Measurements from ENCODE around the gene IL22RA2. TPM values are rescaled to one million over a fixed set of nuclear protein-coding genes. Genes with fewer than 3 reads are reported as not detected.
A peak's percentile ranks its signal among the peaks of the same experiment; 100 is the strongest.

The IL22RA2 gene
- total and polyA plus RNA-seq, 2 experiments from 2014 or later = not detected

- no peaks in the 10 kb centered on the region for H3K9me3 ChIP-seq (ENCODE audit: low read depth)
- no peak for DNase-seq (ENCODE audit: low read depth in 1 of 2, low spot score in 1 of 2)
- TF ChIP-seq, protein P1, sequence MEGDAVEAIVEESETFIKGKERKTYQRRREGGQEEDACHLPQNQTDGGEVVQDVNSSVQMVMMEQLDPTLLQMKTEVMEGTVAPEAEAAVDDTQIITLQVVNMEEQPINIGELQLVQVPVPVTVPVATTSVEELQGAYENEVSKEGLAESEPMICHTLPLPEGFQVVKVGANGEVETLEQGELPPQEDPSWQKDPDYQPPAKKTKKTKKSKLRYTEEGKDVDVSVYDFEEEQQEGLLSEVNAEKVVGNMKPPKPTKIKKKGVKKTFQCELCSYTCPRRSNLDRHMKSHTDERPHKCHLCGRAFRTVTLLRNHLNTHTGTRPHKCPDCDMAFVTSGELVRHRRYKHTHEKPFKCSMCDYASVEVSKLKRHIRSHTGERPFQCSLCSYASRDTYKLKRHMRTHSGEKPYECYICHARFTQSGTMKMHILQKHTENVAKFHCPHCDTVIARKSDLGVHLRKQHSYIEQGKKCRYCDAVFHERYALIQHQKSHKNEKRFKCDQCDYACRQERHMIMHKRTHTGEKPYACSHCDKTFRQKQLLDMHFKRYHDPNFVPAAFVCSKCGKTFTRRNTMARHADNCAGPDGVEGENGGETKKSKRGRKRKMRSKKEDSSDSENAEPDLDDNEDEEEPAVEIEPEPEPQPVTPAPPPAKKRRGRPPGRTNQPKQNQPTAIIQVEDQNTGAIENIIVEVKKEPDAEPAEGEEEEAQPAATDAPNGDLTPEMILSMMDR (IDR thresholded peaks at IDR 0.05; ENCODE audit: low read depth, low read length) = no peak
- H3K27me3 ChIP-seq = no peaks in the 10 kb centered on the region
- H3K36me3 ChIP-seq = no peaks in the 10 kb centered on the region
- no peak overlapping the region for H3K4me3 ChIP-seq
- H3K4me1 ChIP-seq (ENCODE audit: low read depth) = no peaks in the 10 kb centered on the region
- no peak overlapping the region for H3K27ac ChIP-seq
Observed at GRCh38 chr6:137163732-137164318, 9.6 kb downstream of the IL22RA2 start.

DNA sequence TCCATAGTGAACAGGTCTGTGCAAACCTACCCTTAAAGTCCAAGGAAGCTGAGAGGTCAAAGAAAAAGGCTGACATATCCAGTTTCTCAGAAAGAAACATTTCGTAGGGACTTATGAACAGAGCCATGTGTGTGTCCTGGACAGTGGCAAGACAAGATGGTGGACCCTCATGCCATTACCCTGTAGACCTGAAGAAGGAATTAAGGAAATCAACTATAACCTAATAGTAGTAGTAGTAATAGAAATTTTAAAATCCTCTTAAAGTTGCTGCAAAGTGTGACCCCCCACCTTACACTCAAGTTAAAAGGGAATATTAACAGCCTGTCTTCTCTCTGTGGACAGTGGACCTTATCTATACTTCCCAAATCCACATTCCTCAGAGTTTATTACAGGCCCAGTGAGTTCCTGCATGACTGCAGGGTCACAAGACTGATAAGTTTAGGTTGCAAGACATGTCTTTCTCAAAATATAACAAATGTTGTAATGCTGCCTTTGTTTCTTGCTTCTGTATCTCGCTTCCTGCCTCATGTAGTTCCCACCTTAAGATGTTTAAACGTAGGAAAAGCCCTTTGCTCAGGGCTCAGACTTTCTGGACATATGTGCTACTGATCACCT, 10.6 kb downstream of the IL22RA2 start:
- Histone ChIP-seq H3K27me3 (no peaks in the 10 kb centered on the region), H3K36me3 (no peaks in the 10 kb centered on the region), H3K4me1 (ENCODE audit: low read depth) (no peaks in the 10 kb centered on the region), H3K9me3 (ENCODE audit: low read depth) (no peaks in the 10 kb centered on the region), H3K27ac (no peak overlapping the region), H3K4me3 (no peak overlapping the region)
- no peak for DNase-seq (ENCODE audit: low read depth in 1 of 2, low spot score in 1 of 2)
- TF ChIP-seq, protein P1 (IDR thresholded peaks at IDR 0.05; ENCODE audit: low read depth, low read length) = no peak

GRCh38 chr6:137161949-137162348, 11.5 kb downstream of the IL22RA2 start:
- Histone ChIP-seq H3K27ac (no peak overlapping the region), H3K27me3 (no peaks in the 10 kb centered on the region), H3K4me3 (no peak overlapping the region), H3K36me3 (no peaks in the 10 kb centered on the region), H3K4me1 (ENCODE audit: low read depth) (no peaks in the 10 kb centered on the region), H3K9me3 (ENCODE audit: low read depth) (no peaks in the 10 kb centered on the region)
- DNase-seq (ENCODE audit: low read depth in 1 of 2, low spot score in 1 of 2) = peak in 1 of 2 donors; percentile 3
- TF ChIP-seq, protein P1 (IDR thresholded peaks at IDR 0.05; ENCODE audit: low read depth, low read length) = no peak

DNA sequence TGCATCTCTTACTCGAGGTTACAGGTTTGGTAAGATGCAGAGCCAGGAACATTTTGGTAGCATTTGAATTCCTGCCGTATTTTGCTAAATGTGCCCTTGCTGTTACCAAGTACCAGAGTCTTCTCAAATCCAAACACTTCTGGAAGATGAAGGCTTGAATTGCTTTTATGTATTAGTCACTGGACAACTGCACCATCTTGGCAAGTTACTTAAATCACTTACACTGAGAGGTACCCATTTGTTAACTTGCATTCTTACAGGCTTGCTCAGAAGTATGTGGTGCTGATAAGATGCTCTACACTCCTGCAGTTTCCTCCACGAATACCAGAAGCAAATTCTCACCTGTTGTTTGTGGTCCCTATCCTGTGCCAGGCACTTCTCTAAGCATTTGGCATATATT, 12.7 kb downstream of the IL22RA2 start:
- TF ChIP-seq, protein P1 (IDR thresholded peaks at IDR 0.05; ENCODE audit: low read depth, low read length) = no peak
- no peaks in the 10 kb centered on the region for H3K36me3 ChIP-seq
- no peaks in the 10 kb centered on the region for H3K27me3 ChIP-seq
- peak in 1 of 2 donors; percentile 38 for DNase-seq (ENCODE audit: low read depth in 1 of 2, low spot score in 1 of 2)
- no peak overlapping the region for H3K27ac ChIP-seq
- H3K9me3 ChIP-seq (ENCODE audit: low read depth) = no peaks in the 10 kb centered on the region
- no peak overlapping the region for H3K4me3 ChIP-seq
- no peaks in the 10 kb centered on the region for H3K4me1 ChIP-seq (ENCODE audit: low read depth)

GRCh38 chr6:137159912-137160311, 13.5 kb downstream of the IL22RA2 start:
- TF ChIP-seq, protein P1 (IDR thresholded peaks at IDR 0.05; ENCODE audit: low read depth, low read length) = no peak
- no peaks in the 10 kb centered on the region for H3K4me1 ChIP-seq (ENCODE audit: low read depth)
- no peak for DNase-seq (ENCODE audit: low read depth in 1 of 2, low spot score in 1 of 2)
- no peaks in the 10 kb centered on the region for H3K36me3 ChIP-seq
- H3K9me3 ChIP-seq (ENCODE audit: low read depth) = no peaks in the 10 kb centered on the region
- no peak overlapping the region for H3K27ac ChIP-seq
- H3K27me3 ChIP-seq = no peaks in the 10 kb centered on the region
- no peak overlapping the region for H3K4me3 ChIP-seq

Data from cardiac muscle cell (in vitro differentiated cells and primary cell).